Left ventricle myocardium inferior (tissue), 1 donor: Measurements from ENCODE around the gene C20orf144. TPM values are rescaled to one million over a fixed set of nuclear protein-coding genes. Genes with fewer than 3 reads are reported as not detected.

Source experiments
- DNase-seq: peaks from one replicate; pipeline ENCODE4 v3.0.0-alpha.2; 2020
- H3K27ac ChIP-seq: fragments of 200-600 bp; replicated peaks from 2 replicates; pipeline ENCODE4 v1.8.0; 2021
- H3K27me3 ChIP-seq: fragments of 200-600 bp; 2 replicates; pipeline ENCODE4 v1.8.0; 2021; ENCODE audit warnings: low read depth
- H3K36me3 ChIP-seq: fragments of 200-600 bp; 2 replicates; pipeline ENCODE4 v1.8.0; 2021
- H3K4me1 ChIP-seq: fragments of 200-600 bp; 2 replicates; pipeline ENCODE4 v1.8.0; 2021
- H3K4me3 ChIP-seq: fragments of 200-600 bp; 2 replicates; pipeline ENCODE4 v1.8.0; 2021; ENCODE audit warnings: mild to moderate bottlenecking, moderate library complexity
- H3K9me3 ChIP-seq: fragments of 200-600 bp; replicated peaks from 2 replicates; pipeline ENCODE4 v1.8.0; 2021
- CTCF ChIP-seq: fragments of 200-600 bp; IDR thresholded peaks from 2 replicates; pipeline ENCODE4 v1.8.0; 2021; ENCODE audit warnings: antibody characterized with exemption, mild to moderate bottlenecking, borderline replicate concordance
- intact Hi-C: fragments of 100-400 bp; cut with micrococcal nuclease; formaldehyde crosslinking; loops from one replicate; pipeline ENCODE4 v1.11.0; 2022
- total RNA-seq: library from RNA; stranded (reverse); fragmentation: NEBNext Ultra II Directional; extraction: Animal tissue kit (Norgen Biotek cat#: 25700); gene quantifications from one replicate; pipeline ENCODE4 v1.2.1, GENCODE V29; 2021
- donor health status: DM: no; HTN: yes; CAD: no; lungs with severe emphysema.

Gene C20orf144
- total RNA-seq, 1 donor from 2014 or later = not detected

GRCh38 chr20:33636776-33637175, 25.4 kb upstream of the C20orf144 start:
- intact Hi-C loops = no loop called here
- no peaks in the 10 kb centered on the region for H3K9me3 ChIP-seq
- no peak for DNase-seq
- no peak for TF ChIP-seq CTCF
- no peak overlapping the region for H3K4me3 ChIP-seq
- H3K27ac ChIP-seq = no peak overlapping the region
- H3K4me1 ChIP-seq = no peaks in the 10 kb centered on the region
- H3K36me3 ChIP-seq = peaks cover 76% of the 10 kb centered on the region
- H3K27me3 ChIP-seq = no peaks in the 10 kb centered on the region

- TF ChIP-seq CTCF = no peak
- Histone ChIP-seq H3K36me3 (peaks cover 86% of the 10 kb centered on the region), H3K4me1 (no peaks in the 10 kb centered on the region), H3K4me3 (no peak overlapping the region), H3K27me3 (no peaks in the 10 kb centered on the region), H3K9me3 (no peaks in the 10 kb centered on the region), H3K27ac (no peak overlapping the region)
- DNase-seq = no peak
- intact Hi-C loops = loop anchor here (10.0 kb wide), 1 partner anchor 175 kb away; no protein-coding TSS in a partner anchor
These were observed 21.8 kb upstream of the C20orf144 start for GRCh38 chr20:33640287-33640686.

GRCh38 chr20:33644313-33645071, 17.6 kb upstream of the C20orf144 start:
- peaks cover 63% of the 10 kb centered on the region for H3K36me3 ChIP-seq
- peaks cover 30% of the 10 kb centered on the region for H3K4me1 ChIP-seq
- H3K9me3 ChIP-seq = no peaks in the 10 kb centered on the region
- DNase-seq = no peak
- no peak overlapping the region for H3K4me3 ChIP-seq
- TF ChIP-seq CTCF = no peak
- no peak overlapping the region for H3K27ac ChIP-seq
- intact Hi-C loops = loop anchor here (10.0 kb wide), 1 partner anchor 180 kb away; no protein-coding TSS in a partner anchor
- H3K27me3 ChIP-seq = no peaks in the 10 kb centered on the region

- Histone ChIP-seq H3K27me3 (no peaks in the 10 kb centered on the region), H3K36me3 (peaks cover 58% of the 10 kb centered on the region), H3K27ac (no peak overlapping the region), H3K9me3 (no peaks in the 10 kb centered on the region), H3K4me3 (no peak overlapping the region), H3K4me1 (peaks cover 32% of the 10 kb centered on the region)
- TF ChIP-seq CTCF = no peak
- intact Hi-C loops = loop anchor here (10.0 kb wide), 1 partner anchor 180 kb away; no protein-coding TSS in a partner anchor
- no peak for DNase-seq
These were observed 17.1 kb upstream of the C20orf144 start for GRCh38 chr20:33645072-33645358.

GRCh38 chr20:33645396-33645795, 16.7 kb upstream of the C20orf144 start:
- peaks cover 54% of the 10 kb centered on the region for H3K36me3 ChIP-seq
- intact Hi-C loops = loop anchor here (10.0 kb wide), 1 partner anchor 181 kb away; no protein-coding TSS in a partner anchor

More at GRCh38 chr20:33645396-33645795, 16.7 kb upstream of the C20orf144 start:
- Histone ChIP-seq H3K4me1 (peaks cover 32% of the 10 kb centered on the region), H3K27me3 (no peaks in the 10 kb centered on the region), H3K9me3 (no peaks in the 10 kb centered on the region), H3K4me3 (no peak overlapping the region), H3K27ac (no peak overlapping the region)
- no peak for DNase-seq
- no peak for TF ChIP-seq CTCF
